ENCODE data around the gene PRSS1.
"Not testable (repeated sequence)": the region's sequence is repeated elsewhere in the genome, so short reads cannot be mapped to it uniquely, and the experiment has no call there.

Gene PRSS1

DNA sequence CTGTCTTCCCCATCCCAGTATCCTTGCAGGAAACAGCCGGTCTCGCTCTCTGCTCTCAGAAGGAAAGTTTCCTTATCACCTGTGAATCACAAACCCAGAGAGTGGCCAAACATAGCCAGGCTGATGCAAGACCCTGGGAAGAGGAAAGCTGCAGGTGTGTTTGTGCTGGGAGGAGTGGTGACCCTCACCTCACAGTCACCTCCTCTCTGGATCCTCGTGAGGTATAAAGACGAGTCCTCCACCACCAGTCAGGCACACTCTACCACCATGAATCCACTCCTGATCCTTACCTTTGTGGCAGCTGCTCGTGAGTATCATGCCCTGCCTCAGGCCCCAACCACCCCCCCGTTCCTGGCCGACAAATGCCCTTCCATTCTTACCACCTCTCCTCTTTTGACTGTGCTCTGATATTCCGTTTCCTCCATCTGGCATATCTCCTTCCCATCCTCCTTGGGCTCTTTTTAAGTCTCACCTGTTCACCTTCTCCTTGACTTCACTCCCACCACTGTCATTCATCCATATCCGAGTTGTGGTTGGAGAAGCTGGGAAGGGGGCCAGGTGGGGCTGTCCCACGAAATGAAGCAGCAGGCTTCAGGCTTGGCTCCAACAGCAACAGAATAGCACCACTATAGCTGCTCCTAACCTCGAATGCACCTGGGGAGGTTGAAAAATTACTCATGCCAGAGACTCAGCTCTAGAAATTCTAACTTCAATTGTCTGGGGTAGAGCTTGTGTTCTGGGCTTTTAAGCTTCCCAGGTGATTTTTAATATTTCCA, at the start of gene PRSS1:
TSS of gene PRSS1 (plus strand) at position 255 of the 776 bp plus-strand sequence. CDS start at position 268, 13 bp downstream.
- DNase-seq = no peak

DNA sequence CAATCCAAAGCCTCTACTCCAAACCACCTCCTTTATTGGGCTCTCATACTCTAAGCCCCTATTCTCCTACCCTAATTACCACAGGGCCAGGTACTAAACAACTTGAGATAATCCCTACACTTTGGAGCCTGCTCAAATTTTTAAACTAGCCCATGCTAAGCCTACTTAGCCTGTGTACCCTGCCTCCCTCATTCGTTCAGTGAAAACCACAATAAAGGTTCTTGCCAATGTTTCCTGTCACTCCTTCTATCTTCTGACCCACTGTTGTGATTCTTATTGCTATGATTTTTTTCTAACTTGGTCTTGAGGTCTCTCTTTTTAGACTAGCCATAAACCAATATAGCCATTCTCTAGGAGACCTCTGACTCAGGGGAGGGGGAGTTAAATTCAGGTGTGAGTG, 48.3 kb upstream of the PRSS1 start:
- DNase-seq = not testable (repeated sequence)

DNA sequence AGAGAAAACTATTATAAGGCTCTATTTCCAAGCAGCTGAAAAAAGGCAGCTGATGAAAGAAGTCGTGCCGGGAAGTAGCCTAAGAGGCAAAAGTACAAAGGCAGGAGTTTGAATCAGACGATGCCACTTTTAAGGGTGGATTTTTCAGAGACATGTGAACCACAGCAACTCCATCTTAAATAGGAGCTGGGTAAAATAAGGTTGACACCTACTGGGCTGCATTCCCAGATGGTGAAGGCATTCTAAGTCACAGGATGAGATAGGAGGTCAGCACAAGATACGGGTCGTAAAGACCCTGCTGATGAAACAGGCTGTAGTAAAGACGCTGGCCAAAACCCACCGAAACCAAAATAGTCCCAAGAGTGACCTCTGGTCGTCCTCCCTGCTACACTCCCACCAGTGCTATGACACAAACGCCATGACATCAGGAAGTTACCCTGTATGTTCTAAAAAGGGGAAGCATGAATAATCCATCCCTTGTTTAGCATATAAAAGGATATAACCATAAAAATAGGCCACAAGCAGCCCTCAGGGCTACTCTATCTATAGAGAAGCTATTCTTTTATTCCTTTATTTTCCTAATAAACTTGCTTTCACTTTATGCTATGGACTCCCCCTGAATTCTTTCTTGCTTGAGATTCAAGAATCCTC, 45.5 kb upstream of the PRSS1 start:
- no peak for DNase-seq

DNA sequence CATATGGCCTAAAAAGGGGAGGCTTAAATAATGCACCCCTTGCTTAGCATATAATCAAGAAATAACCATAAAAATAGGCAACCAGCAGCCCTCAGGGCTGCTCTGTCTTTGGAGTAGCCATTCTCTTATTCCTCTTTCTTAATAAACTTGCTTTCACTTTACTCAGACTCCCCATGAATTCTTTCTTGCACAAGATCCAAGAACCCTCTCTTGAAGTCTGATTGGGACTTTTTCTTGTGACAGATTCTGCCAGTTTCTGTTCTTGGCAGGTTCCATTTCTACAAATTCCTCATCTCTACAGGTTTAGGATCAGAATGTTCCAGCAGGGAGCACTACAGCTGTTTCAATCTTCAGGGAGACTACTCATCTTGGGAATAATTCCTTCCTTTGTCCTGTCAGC, 40.5 kb upstream of the PRSS1 start:
- DNase-seq = not testable (repeated sequence)

DNA sequence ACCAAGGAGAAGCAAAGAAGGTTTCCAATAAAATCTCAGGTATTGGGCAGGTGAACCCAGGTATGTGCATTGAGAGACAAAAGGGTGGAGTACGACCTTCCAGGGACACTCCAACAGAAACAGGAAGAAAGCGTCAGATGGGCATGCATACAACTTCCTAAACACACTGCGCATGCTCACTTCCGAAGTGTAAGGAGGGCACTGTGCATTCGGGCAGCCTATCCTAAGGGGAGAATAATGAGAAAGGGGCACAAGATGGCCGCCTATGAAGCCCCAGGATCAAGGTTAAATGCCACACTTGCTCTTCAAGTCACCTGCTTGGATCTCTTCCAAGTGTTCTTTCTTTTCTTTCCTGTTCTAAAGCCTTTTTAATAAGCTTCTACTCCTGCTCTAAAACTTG, 39.4 kb upstream of the PRSS1 start:
- DNase-seq = no peak

GRCh38 chr7:142711196-142711595, 38.1 kb upstream of the PRSS1 start:
- DNase-seq = no peak

DNA sequence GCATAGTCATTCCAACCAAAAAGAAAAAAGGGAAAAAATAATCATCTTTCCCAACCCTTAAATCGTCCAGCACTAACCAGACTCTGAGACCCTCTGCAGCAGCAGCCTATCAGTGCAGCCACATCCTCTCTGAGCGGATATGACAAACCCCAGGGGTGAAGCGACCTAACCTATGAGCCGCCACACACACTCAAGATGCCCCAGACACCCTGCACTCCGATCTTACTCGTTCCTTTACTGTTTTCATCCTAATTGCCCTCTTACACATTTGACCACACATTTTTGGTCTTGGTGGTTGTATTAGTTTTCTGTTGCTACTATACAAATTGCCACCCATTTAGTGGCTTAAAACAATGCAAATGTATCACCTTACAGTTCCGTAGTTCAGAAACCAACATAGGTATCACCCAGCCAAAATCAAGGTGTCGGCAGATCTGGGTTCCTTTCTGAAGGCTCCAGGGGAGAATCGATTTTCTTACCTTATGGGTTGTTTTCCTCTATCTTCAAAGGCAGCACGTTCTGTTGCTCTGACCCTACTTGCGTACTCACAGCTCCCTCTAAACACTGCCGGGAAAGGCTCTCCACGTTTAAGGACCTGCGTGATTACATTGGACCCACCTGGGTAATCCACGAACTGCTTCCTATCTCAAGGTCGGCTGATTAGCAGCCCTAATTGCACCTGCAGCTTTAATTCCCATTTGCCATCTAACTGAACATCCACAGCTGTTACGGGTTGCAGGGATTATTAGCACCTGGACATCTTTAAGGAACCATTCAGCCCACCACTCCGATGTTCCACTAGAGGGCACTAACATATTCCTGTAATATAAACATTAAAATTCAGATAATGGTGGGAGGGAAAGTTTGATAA, 37.3 kb upstream of the PRSS1 start:
- DNase-seq = peak; percentile 68

DNA sequence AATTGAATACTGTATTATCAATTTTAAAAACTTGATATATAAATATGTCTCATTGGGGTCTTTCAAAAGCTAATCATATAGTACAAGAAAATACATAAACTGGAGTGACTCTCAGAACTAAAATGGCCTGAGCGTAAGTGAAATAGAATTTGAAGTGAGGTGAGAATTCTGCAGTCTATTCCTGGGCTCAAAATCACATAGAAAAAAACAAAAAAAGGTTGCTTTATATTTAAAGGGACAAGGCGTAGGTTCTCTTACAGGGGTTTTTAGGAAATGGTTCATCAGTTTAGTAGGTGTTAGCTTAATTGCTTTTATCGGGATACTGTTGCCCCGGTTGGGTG, 36.7 kb upstream of the PRSS1 start:
- DNase-seq = no peak

GRCh38 chr7:142714375-142714774, 34.9 kb upstream of the PRSS1 start:
- peak; percentile 73 for DNase-seq

DNA sequence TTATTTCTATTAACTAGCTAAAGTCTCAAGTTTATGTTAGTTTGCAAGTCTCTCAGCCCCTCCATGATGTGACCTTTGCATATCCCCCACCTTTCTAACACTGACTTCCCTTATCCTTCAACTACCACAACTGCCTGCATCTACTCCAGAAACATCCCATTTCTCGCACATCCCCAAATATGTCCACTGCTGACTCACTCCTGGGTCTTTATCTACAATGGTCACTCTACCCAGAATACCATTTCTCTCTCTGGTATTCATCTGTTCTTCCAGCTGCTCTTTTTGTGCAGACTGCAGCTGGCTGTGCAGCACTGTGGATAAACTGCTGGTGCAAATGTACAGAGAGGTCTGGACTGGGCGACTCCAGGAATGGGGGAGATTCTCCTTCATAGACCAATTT, 32.7 kb upstream of the PRSS1 start:
- DNase-seq = no peak

DNA sequence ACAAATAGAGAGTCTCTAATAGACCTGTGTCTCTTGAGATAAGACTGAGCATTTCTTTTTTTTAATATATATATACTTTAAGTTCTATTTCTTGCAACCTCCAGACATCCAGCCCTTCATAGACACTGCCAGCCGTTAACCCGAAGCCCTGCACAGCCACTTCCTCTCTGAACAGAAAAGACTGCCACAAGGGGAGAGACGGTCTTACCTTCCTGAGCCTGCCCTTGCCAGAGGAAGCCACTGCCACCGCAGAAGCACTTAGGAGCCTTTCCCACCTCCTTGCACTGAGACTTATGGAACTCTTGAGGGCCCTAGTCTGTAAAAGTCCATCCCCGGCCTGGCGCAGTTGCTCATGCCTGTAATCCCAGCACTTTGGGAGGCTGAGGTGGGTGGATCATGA, 31.8 kb upstream of the PRSS1 start:
- DNase-seq = no peak

DNA sequence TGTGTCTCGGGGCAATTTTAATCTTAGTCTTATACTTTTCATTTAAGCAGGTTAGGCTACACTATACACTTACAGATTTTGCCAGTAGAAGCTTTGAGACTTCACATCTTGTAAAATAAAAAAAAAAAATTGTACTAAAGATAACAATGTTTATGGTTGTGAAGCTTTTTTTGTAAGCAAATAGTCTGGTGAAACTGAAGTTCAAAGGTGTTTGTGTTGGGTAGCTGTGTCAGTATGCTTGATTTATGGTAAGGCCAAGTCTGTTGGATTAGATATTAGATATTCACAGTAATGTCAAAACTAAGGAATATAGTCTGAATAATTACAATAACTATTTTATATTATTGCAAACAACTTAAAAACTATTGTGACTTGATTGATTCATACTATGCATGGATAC, 31.0 kb upstream of the PRSS1 start:
- DNase-seq = no peak

DNA sequence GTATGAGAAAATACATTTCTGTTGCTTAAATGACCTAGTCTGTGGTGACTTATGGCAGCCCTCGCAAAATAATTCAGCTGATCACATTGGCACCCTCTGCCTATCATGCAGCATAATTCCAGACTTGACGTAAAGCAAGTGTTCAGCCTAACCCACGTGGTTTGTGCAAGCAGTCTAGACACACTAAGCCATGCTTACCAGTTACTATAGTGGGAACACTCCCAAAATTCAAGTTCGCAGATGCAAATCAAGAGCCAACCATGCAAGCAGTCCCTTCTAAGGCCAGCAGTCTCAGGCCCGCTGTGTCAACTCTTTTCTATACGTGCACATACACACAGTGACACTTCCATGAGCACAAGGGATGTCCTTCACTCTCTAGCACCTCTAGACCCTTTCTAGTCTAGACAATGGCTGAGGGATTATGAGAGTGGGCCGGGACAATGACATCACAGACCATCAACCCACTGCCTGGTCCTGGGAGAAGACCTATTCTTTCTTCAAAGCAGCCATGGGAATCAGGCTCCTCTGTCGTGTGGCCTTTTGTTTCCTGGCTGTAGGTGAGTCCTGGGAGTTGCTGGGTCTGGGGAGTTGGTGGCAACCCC, 29.0 kb upstream of the PRSS1 start:
- DNase-seq = no peak

- DNase-seq = no peak
These were observed 28.3 kb upstream of the PRSS1 start for GRCh38 chr7:142720986-142721385.

DNA sequence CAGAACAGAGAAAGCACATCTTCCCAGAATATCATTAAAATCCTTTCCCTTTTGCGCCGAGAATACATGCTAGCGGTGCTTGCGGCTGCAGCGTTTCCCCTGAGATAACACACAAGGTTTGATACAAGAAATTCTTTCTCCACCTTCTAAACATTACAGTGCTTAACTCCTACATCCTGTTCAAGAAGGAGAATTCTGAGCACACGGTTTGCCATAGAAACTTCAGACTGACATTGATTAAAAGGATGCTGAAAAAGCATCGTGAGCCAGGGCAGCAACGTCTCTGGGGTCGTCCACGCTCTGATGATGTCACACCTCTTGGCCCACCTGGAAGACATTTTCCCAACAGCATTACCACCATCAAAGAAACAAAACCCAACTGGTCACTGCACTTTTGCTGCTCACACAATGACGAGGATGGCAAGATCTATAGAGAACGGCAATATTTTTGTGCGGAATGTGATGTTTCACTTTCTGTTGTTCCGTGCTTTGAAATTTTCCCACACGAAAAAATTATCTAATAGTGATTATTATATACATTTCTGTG, 27.0 kb upstream of the PRSS1 start:
- no peak for DNase-seq

DNA sequence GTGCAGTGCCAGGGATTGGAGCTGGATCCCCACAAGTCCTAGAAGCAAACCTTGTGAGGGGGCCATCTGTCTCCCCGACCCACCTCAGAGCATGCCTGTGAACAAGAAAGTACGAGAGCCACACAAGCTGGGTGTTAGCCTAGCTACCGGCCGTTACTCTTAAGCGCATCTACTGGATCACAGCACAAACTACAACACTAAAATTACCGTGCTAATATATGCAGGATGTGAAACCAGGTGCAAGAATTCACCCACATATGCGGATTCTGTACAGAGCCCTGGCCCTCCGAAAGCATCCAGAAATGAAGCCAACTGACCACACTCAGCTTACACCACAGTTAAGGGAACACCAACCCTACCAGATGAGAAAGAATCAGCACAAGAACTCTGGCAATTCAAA, 16.0 kb upstream of the PRSS1 start:
- no peak for DNase-seq

- no peak for DNase-seq
These were observed 9.3 kb upstream of the PRSS1 start for GRCh38 chr7:142739923-142740492.

DNA sequence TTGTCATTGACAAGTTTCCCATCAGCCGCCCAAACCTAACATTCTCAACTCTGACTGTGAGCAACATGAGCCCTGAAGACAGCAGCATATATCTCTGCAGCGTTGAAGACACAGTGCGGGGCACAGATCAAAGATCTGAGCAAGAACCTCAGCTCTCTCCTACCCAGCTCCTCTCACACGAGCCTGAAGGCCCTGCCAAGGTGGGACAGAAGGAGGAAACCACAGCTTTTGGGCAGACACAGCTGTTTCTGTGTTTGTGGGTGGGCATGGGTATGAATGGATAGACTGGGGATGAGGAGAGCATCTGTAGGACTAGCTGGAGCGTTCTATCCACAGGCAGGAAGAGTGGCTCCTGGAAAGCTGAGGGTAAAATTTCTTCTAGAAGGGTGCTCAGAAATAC, 8.5 kb upstream of the PRSS1 start:
- DNase-seq = no peak

GRCh38 chr7:142741932-142742331, 7.3 kb upstream of the PRSS1 start:
- DNase-seq = not testable (repeated sequence)

DNA sequence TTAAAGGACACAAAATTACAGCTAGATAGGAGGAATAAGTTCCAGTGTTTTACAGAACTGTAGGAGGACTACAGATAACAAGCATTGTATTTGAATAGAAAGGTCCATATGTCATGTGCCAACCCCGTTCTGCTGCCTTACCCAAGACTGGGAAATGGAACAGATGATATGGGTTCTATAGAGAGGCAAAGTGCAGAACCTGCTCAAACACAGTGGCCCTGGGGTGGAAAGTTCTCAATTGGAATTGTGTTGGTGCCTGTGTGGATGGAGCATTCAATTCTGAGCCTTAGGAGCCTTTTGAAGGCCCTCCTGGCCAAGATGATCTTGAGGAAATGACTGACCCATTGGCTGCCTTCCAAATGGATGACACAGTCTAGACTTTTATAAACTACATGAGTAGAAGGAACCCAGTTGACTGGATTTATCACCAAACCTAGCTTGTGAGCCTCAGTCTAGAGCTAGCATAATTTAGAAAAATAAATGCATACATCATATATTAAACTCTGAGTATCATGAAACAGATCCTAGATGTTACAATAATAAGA, 4.1 kb upstream of the PRSS1 start:
- no peak for DNase-seq

DNA sequence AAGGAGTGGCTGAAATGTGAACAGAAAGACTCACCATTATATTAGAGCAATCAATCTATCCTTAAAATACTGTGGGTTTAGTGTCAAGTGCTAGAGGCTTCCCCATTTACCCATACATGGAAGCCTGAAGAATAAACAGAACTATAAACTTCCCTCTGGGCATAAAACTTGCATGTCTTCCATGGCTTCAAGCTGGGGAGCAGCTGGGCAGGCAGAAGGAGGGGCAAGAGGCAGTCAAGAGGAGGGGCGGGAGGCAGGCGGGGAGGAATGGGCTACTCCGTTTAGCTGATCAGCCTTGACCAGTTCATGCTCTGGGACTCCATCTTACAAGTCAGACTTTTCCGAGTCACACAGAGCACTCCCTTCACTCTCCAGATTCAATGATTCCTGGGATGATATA, 3.5 kb upstream of the PRSS1 start:
- no peak for DNase-seq

DNA sequence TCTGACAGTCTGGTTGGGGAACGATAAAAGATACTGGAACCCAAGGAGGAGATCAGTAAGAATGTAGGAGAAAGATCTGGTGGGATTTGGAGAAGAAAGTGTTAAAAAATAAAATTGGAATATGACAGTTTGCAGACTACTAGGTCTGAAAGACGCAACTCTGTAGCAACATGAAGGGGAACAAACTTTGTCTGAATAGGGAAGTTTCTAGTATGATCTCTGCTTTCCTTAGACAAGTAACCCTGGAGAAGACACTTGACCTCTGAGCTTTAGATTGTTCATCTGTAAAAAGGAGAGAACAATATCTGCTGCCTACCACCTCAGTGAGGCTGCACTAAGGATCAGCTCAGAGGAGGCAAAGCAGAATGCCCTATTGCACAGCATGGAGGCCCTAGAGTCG, 3.0 kb upstream of the PRSS1 start:
- DNase-seq = no peak

Measured in activated effector memory CD4-positive, alpha-beta T cell treated with anti-CD3 and anti-CD28 coated beads, Interleukin-2, amount 50 U/mL, for 16 hours (primary cell).